HEK293T (cell line): Measurements from ENCODE around the gene OCA2.

Experiments used
- ARNT ChIP-seq: fragments of 450-650 bp; IDR thresholded peaks from 2 replicates; pipeline ENCODE4 v1.6.1; 2017; ENCODE audit warnings: mild to moderate bottlenecking
- BHLHE40 ChIP-seq: fragments of 450-650 bp; IDR thresholded peaks from 2 replicates; pipeline ENCODE4 v1.6.1; 2016; ENCODE audit warnings: mild to moderate bottlenecking, moderate library complexity, borderline replicate concordance
- CTBP1 ChIP-seq: fragments of 450-650 bp; IDR thresholded peaks from 2 replicates; pipeline ENCODE4 v1.6.1; 2016; ENCODE audit warnings: borderline replicate concordance
- ELF4 ChIP-seq: fragments of 450-650 bp; IDR thresholded peaks from 2 replicates; pipeline ENCODE4 v1.6.1; 2017; ENCODE audit warnings: antibody characterized with exemption
- FOXK2 ChIP-seq: fragments of 450-650 bp; IDR thresholded peaks from 2 replicates; pipeline ENCODE4 v1.6.1; 2016; ENCODE audit warnings: mild to moderate bottlenecking
- FOXM1 ChIP-seq: fragments of 450-650 bp; IDR thresholded peaks from 2 replicates; pipeline ENCODE4 v1.6.1; 2017; ENCODE audit warnings: mild to moderate bottlenecking, borderline replicate concordance
- HDGF ChIP-seq: fragments of 450-650 bp; IDR thresholded peaks from 2 replicates; pipeline ENCODE4 v1.6.1; 2017; ENCODE audit warnings: antibody characterized with exemption, borderline replicate concordance
- NFRKB ChIP-seq: fragments of 450-650 bp; IDR thresholded peaks from 2 replicates; pipeline ENCODE4 v1.6.1; 2016; ENCODE audit warnings: mild to moderate bottlenecking, moderate library complexity
- SP1 ChIP-seq: fragments of 450-650 bp; IDR thresholded peaks from 2 replicates; pipeline ENCODE4 v1.6.1; 2017
- SUZ12 ChIP-seq: fragments of 450-650 bp; IDR thresholded peaks from 2 replicates; pipeline ENCODE4 v1.6.1; 2016; ENCODE audit warnings: mild to moderate bottlenecking
- TARDBP ChIP-seq: fragments of 450-650 bp; IDR thresholded peaks from 2 replicates; pipeline ENCODE4 v1.6.1; 2016
- ZNF384 ChIP-seq: fragments of 450-650 bp; IDR thresholded peaks from 2 replicates; pipeline ENCODE4 v1.6.1; 2016
- TF ChIP-seq, protein P1 (sequence below): fragments of 450-650 bp; IDR thresholded peaks from 2 replicates; pipeline ENCODE4 v1.6.1; 2016

DNA sequence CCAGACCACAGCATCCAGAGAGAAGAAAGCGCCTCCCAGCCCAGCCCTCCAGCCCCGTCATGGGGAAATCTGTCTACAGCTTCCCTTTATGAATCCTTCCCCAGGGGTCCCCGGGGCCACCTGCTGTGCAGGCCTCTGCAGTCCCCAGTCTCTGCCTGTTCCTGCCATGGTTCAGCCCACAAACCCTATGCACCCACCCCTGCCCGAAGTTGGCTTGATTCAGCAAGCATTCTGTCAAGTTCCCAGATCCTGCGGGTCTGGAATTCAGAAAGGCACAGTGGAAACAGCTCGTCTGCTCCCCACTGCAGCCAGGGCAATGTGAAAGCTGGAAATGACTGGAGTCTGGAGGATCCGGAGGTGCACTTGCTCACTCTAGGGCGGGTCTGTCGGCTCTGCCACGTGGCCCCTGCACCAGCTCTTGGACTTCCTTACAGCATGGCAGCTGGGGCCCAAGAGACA lies 2.9 kb upstream of the OCA2 start:
- TF ChIP-seq SUZ12 (no peak), ELF4 (no peak), FOXM1 (no peak), NFRKB (no peak), HDGF (no peak), TARDBP (no peak), ZNF384 (no peak), BHLHE40 (no peak), SP1 (no peak), ARNT (no peak), FOXK2 (no peak), CTBP1 (no peak)
- TF ChIP-seq, protein P1, sequence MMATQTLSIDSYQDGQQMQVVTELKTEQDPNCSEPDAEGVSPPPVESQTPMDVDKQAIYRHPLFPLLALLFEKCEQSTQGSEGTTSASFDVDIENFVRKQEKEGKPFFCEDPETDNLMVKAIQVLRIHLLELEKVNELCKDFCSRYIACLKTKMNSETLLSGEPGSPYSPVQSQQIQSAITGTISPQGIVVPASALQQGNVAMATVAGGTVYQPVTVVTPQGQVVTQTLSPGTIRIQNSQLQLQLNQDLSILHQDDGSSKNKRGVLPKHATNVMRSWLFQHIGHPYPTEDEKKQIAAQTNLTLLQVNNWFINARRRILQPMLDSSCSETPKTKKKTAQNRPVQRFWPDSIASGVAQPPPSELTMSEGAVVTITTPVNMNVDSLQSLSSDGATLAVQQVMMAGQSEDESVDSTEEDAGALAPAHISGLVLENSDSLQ, result no peak
